ENCODE data around the gene TXNRD3.
"Not testable (repeated sequence)": the region's sequence is repeated elsewhere in the genome, so short reads cannot be mapped to it uniquely, and the experiment has no call there.

Gene TXNRD3

DNA sequence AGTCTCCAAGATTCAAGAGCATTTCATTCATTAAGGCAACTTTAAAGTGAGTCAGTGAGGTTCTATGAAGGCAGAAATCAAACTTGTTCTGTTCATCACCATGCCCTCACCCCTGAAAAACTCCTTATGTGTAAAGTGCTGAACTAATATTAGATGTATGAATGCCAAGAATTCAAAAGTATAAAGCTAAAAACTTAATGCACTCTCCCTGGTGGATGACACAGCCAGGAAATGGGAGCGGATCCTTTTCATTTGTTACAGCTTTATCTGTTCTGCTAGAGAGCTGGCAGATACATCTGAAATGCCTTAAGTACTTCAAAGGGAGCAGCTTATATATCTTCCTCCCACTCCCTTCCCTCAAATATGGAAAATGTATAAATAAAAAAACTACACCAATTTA, 8.2 kb downstream of the TXNRD3 start:
- DNase-seq (ENCODE audit: low read depth), result no peak

GRCh38 chr3:126644615-126645014, 10.3 kb downstream of the TXNRD3 start:
- no peak for DNase-seq (ENCODE audit: low read depth)

GRCh38 chr3:126638790-126639189, 16.1 kb downstream of the TXNRD3 start:
- no peak for DNase-seq (ENCODE audit: low read depth)

GRCh38 chr3:126636436-126636835, 18.5 kb downstream of the TXNRD3 start:
- DNase-seq (ENCODE audit: low read depth), result no peak

DNA sequence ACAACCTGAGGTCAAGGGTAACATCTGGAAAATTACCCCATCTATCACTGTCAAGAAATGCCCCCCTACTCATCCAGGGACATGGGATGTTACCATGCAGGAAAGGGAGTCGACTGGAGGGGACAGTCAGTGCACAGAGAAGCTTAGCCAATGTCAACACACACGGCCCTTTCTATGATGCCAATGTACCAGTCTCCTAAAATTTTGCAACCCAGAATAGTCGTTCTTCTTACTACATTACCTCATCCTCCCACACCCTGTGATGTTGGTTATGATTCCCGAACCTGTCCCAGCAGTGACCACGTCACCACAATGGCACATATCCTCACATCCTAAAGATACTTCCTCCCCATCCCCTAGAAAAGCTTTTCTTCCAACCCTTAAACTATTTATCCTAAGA, 20.1 kb downstream of the TXNRD3 start:
- no peak for DNase-seq (ENCODE audit: low read depth)

- no peak for DNase-seq (ENCODE audit: low read depth)
These were observed 24.9 kb downstream of the TXNRD3 start for GRCh38 chr3:126630020-126630419.

- DNase-seq (ENCODE audit: low read depth), result not testable (repeated sequence)
These were observed 29.2 kb downstream of the TXNRD3 start for GRCh38 chr3:126625735-126626134.

DNA sequence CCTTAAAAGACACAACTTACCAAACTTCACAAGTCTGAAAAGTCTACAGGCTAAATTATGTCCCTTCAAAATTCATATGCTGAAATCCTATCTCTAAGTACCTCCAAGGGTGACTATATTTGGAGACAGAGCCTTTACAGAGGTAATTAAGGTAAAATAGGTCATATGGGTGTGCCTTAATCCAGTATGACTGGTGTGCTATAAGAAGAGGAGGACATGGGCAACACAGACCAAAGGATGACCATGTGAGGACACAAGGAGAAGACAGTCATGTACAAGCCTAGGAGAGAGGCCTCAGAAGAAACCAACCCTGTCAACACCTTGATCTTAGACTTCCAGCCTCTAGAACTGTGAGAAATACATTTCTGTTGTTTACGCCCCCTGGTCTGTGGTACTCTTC, 32.2 kb downstream of the TXNRD3 start:
- no peak for DNase-seq (ENCODE audit: low read depth)

DNA sequence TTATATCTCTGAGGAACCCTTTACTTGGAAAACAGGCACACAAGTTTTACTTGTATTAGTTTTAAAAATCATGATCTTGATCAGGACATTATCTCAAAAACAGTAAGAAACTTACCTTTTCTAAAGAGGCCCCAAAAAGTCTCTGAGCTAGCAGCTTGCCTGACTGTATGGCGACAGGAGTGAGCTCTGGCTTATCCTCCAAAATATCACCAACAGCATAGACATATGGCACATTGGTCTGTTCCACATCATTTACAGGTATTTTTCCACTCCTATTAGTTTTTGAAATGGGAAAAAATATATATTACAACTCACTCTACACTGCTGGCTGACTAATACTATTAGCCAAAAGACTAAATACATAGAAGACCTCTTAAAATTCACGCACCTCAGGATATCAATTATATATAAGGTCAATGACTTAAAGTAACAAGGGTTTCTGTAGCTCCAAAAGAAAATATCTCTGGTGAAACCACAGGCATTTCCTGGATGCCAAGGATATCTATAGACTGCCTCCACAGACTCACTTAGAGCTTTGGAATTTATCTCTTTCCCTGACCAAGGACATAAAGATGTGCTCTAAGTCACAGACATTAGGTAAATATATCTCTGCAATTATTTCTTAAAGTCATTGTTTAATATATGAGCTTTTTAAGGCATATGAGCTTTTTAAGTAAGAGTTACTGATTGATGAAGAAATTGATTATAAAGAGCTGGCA, 33.1 kb downstream of the TXNRD3 start:
- no peak for DNase-seq (ENCODE audit: low read depth)

- DNase-seq (ENCODE audit: low read depth), result no peak
These were observed 33.8 kb downstream of the TXNRD3 start for GRCh38 chr3:126621171-126621570.

- no peak for DNase-seq (ENCODE audit: low read depth)
These were observed 34.2 kb downstream of the TXNRD3 start for GRCh38 chr3:126620738-126621137.

DNA sequence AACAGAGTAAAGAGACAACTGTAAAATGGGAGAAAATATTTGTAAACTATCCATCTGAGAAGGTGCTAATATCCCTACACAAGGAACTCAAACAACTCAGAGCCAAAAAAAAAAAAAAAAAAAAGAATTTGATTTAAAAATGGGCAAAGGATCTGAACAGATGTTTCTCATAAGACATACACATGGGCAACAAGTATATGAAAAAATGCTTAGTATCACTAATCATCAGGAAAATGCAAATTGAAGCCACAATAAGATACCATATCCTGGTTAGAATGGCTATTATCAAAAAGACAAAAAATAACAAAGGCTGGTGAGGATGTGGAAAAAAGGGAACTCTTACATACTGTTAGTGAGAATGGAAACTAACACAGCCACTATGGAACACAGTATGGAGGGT, 36.2 kb downstream of the TXNRD3 start:
- DNase-seq (ENCODE audit: low read depth), result no peak

GRCh38 chr3:126618021-126618420, 36.9 kb downstream of the TXNRD3 start:
- no peak for DNase-seq (ENCODE audit: low read depth)

- no peak for DNase-seq (ENCODE audit: low read depth)
These were observed 37.4 kb downstream of the TXNRD3 start for GRCh38 chr3:126617571-126617970.

- no peak for DNase-seq (ENCODE audit: low read depth)
These were observed 38.0 kb downstream of the TXNRD3 start for GRCh38 chr3:126616931-126617330.

GRCh38 chr3:126613479-126614188, 41.3 kb downstream of the TXNRD3 start:
- no peak for DNase-seq (ENCODE audit: low read depth)

DNA sequence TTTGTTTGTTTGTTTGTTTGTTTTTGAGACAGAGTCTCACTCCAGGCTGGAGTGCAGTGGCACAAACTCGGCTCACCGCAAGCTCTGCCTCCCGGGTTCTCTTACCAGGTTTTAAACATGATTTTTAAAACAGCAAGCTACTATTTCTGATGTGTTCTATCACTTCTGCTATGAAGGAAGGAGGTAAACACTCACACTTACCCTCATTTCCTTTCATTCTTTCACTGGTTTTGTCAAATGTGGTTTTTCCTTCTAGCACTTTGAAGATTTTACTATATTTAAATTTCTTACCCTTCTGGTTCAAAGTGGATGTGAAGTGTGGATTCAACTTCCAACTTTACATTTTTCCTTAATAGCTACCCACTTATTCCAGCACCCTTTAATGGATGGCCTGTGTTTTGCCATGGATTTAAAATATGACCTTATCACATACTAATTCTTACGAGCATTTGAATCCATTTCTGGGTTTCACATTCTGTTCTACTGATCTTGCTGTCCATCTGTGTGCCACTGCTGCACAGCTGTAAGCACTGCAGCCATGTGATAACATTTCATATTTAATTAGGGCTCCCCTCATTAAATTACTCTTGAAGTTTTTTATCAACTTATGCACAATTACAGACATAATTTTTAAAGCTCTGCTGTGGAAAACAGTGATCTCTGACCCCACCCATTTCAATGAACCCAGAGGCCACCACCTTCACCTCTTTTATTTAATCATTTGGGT, 42.3 kb downstream of the TXNRD3 start:
- no peak for DNase-seq (ENCODE audit: low read depth)

- no peak for DNase-seq (ENCODE audit: low read depth)
These were observed 45.0 kb downstream of the TXNRD3 start for GRCh38 chr3:126609909-126610308.

- peak; percentile 27 for DNase-seq (ENCODE audit: low read depth)
These were observed 47.6 kb downstream of the TXNRD3 start for GRCh38 chr3:126607214-126607908.

- no peak for DNase-seq (ENCODE audit: low read depth)
These were observed 48.9 kb downstream of the TXNRD3 start for GRCh38 chr3:126606001-126606400.

DNA sequence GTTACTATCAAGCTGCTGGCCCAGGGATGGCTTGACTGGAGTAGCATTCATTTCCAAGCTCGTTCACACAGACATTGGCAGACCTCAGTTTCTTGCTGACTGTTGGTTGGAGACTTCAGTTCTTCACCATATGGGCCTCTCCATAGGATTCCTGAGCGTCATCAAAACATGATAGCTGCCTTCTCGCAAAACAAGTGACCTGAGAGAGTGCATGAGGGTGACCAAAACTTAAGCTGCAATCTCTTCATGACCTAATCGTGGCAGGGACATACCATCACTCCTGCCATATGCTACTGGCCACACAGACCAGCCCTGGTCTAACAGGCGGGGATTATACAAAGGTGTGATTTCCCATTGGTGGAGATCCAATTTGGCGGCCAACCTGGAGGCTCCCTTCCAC, 50.2 kb downstream of the TXNRD3 start:
- DNase-seq (ENCODE audit: low read depth), result no peak

GRCh38 chr3:126599101-126599500, 55.8 kb downstream of the TXNRD3 start:
- DNase-seq (ENCODE audit: low read depth), result no peak
